Panc1 (cell line): ENCODE data around the gene KCNIP4. TPM values are rescaled to one million over a fixed set of nuclear protein-coding genes. Genes with fewer than 3 reads are reported as not detected.

Experiments used
- ATAC-seq: fragments of 200-7000 bp; cut with Tn5 transposase; 2 replicates; pipeline ENCODE4 v1.9.1; 2020; ENCODE audit warnings: mild to moderate bottlenecking, moderate library complexity
- BruUV-seq: library from RNA; stranded (reverse); fragments of 400-500 nt; replicated peaks from 2 replicates; lab custom pipeline; 2021; lab: Mats Ljungman, UMichigan
- CTCF ChIA-PET: fragments of 300-600 bp; sonication (Branson Sonifier 250); formaldehyde crosslinking; loops from one replicate; lab custom pipeline; 2022; ENCODE audit warnings: antibody characterized with exemption; lab: Charles Lee
- POLR2A ChIA-PET: fragments of 300-600 bp; sonication (Branson Sonifier 250); formaldehyde crosslinking; loops from one replicate; lab custom pipeline; 2022; ENCODE audit warnings: antibody characterized with exemption; lab: Charles Lee
- DNase-seq: peaks from one replicate; pipeline ENCODE4 v3.0.0-alpha.2; 2010; ENCODE audit warnings: low read depth, low spot score
- H3K27ac ChIP-seq: 2 replicates; pipeline ENCODE4 v1.5.1; 2011; ENCODE audit warnings: mild to moderate bottlenecking, low read length, inconsistent platforms
- H3K27me3 ChIP-seq: fragments of 200-500 bp; sonication (Bioruptor generic); 2 replicates; pipeline ENCODE4 v1.6.0; 2014; ENCODE audit warnings: low read length, inconsistent platforms; ENCODE audit not compliant: control insufficient read depth, insufficient read depth
- H3K36me3 ChIP-seq: fragments of 200-500 bp; sonication (Bioruptor generic); 2 replicates; pipeline ENCODE4 v1.5.1; 2014; ENCODE audit warnings: inconsistent platforms, mild to moderate bottlenecking, low read length, moderate library complexity; ENCODE audit not compliant: control insufficient read depth, insufficient read depth
- H3K4me1 ChIP-seq: 2 replicates; pipeline ENCODE4 v1.5.1; 2011; ENCODE audit warnings: inconsistent platforms, mild to moderate bottlenecking, low read length, moderate library complexity; ENCODE audit not compliant: control insufficient read depth, insufficient read depth
- H3K4me3 ChIP-seq, 2 experiments: 2 replicates each; pipeline ENCODE4 v1.5.1; 2011 to 2012; ENCODE audit warnings: low read depth in 2 of 2, low read length in 2 of 2, mild to moderate bottlenecking in 2 of 2, inconsistent platforms in 1 of 2, moderate library complexity in 1 of 2
- H3K9me3 ChIP-seq: fragments of 200-500 bp; sonication (Bioruptor generic); 2 replicates; pipeline ENCODE4 v1.5.1; 2014; ENCODE audit warnings: low read depth, mild to moderate bottlenecking, inconsistent platforms, low read length, moderate library complexity; ENCODE audit not compliant: control insufficient read depth, insufficient read depth
- CTCF ChIP-seq: fragments of 450-650 bp; IDR thresholded peaks from 2 replicates; pipeline ENCODE4 v1.5.1; 2017; ENCODE audit warnings: mild to moderate bottlenecking
- POLR2AphosphoS5 ChIP-seq: IDR thresholded peaks from 2 replicates; pipeline ENCODE4 v1.6.1; 2012; ENCODE audit warnings: mild to moderate bottlenecking, low read depth, low read length, moderate library complexity
- REST ChIP-seq, 2 experiments: IDR thresholded peaks; 2 replicates each; pipeline ENCODE4 v1.6.1; 2011 to 2012; ENCODE audit warnings: low read depth in 2 of 2, control low read depth in 1 of 2, low read length in 1 of 2, mild to moderate bottlenecking in 1 of 2, moderate library complexity in 1 of 2; ENCODE audit not compliant: insufficient read depth in 1 of 2
- SIN3A ChIP-seq: IDR thresholded peaks from 2 replicates; pipeline ENCODE4 v1.6.1; 2012; ENCODE audit warnings: low read depth, mild to moderate bottlenecking, low read length, moderate library complexity, borderline replicate concordance; ENCODE audit not compliant: insufficient read depth
- TCF7L2 ChIP-seq: IDR thresholded peaks from 2 replicates; pipeline ENCODE4 v1.6.1; 2011; ENCODE audit warnings: mild to moderate bottlenecking, low read depth, low read length, inconsistent platforms
- in situ Hi-C: cut with HindIII; loops from 2 replicates; pipeline ENCODE4 v1.10.0; 2016; ENCODE audit warnings: low sequenced_read_pairs, low pct_unique_long_range_greater_than_20kb
- intact Hi-C: fragments of 100-400 bp; cut with micrococcal nuclease; formaldehyde crosslinking; loops from one replicate; pipeline ENCODE4 v1.10.0; 2022; ENCODE audit not compliant: unreplicated experiment
- total RNA-seq: library from RNA; stranded (reverse); gene quantifications from one replicate; pipeline ENCODE4 v1.2.1, GENCODE V29; 2021; ENCODE audit not compliant: unreplicated experiment

KCNIP4 gene
- total RNA-seq, 1 experiment from 2014 or later, result not detected

- POLR2A ChIA-PET, result no interaction called here
- no peak for ATAC-seq
- DNase-seq, result no peak
- Histone ChIP-seq H3K4me3 (no peak overlapping the region), H3K27me3 (no peaks in the 10 kb centered on the region), H3K36me3 (no peaks in the 10 kb centered on the region), H3K4me1 (no peaks in the 10 kb centered on the region), H3K27ac (no peak overlapping the region), H3K9me3 (no peaks in the 10 kb centered on the region)
- TF ChIP-seq TCF7L2, result no peak
- TF ChIP-seq POLR2AphosphoS5, result no peak
- no peak for TF ChIP-seq CTCF
- TF ChIP-seq SIN3A, result no peak
- TF ChIP-seq REST (IDR thresholded peaks at IDR 0.05; ENCODE audit: insufficient read depth in 1 of 2, low read depth in 2 of 2, low read length in 1 of 2), result no peak
- no TSS peak for BruUV-seq
- in situ Hi-C loops (no loop called here), intact Hi-C loops (no loop called here)
- CTCF ChIA-PET, result no interaction called here
Measured at GRCh38 chr4:21885770-21886169, 62.8 kb downstream of the KCNIP4 start.

- Histone ChIP-seq H3K4me3 (no peak overlapping the region), H3K27me3 (no peaks in the 10 kb centered on the region), H3K4me1 (no peaks in the 10 kb centered on the region), H3K36me3 (no peaks in the 10 kb centered on the region), H3K27ac (no peak overlapping the region), H3K9me3 (no peaks in the 10 kb centered on the region)
- in situ Hi-C loops (no loop called here), intact Hi-C loops (no loop called here)
- POLR2A ChIA-PET, result no interaction called here
- BruUV-seq, result no TSS peak
- CTCF ChIA-PET, result no interaction called here
- DNase-seq (no peak), ATAC-seq (no peak)
- TF ChIP-seq SIN3A, result no peak
- no peak for TF ChIP-seq POLR2AphosphoS5
- TF ChIP-seq REST (IDR thresholded peaks at IDR 0.05; ENCODE audit: insufficient read depth in 1 of 2, low read depth in 2 of 2, low read length in 1 of 2), result no peak
- no peak for TF ChIP-seq TCF7L2
- no peak for TF ChIP-seq CTCF
Measured at GRCh38 chr4:21885241-21885640, 63.3 kb downstream of the KCNIP4 start.
